Keratinocyte (primary cell): ENCODE measurements around the gene PRXL2A. TPM values are rescaled to one million over a fixed set of nuclear protein-coding genes. Genes with fewer than 3 reads are reported as not detected.

Experiments
- DNase-seq: peaks from one replicate; pipeline ENCODE4 v3.0.0-alpha.2; 2011; ENCODE audit warnings: low read depth, missing footprints, low spot score
- FAIRE-seq: peaks from 2 replicates; lab custom pipeline; 2011; peaks lifted over from hg19 to GRCh38; lab: Jason Lieb, UNC
- H2AFZ ChIP-seq: 2 replicates; pipeline ENCODE4 v1.6.0; 2012; ENCODE audit warnings: low read length, control low read depth, inconsistent platforms; ENCODE audit not compliant: control insufficient read depth
- H3K27ac ChIP-seq: 2 replicates; pipeline ENCODE4 v1.5.1; 2011; ENCODE audit warnings: low read length; ENCODE audit not compliant: control insufficient read depth, insufficient read depth
- H3K27me3 ChIP-seq: 3 replicates; pipeline ENCODE4 v1.6.0; 2011; ENCODE audit warnings: low read length; ENCODE audit not compliant: control insufficient read depth, insufficient read depth; ENCODE audit errors: extremely low read depth
- H3K36me3 ChIP-seq, 2 experiments: 2 replicates in 1 of 2; 3 replicates in 1 of 2; pipeline ENCODE4 v1.5.1; 2011; ENCODE audit warnings: low read length in 2 of 2, mild to moderate bottlenecking in 1 of 2; ENCODE audit not compliant: control insufficient read depth in 2 of 2, insufficient read depth in 2 of 2; ENCODE audit errors: extremely low read depth in 1 of 2
- H3K4me1 ChIP-seq: 3 replicates; pipeline ENCODE4 v1.5.1; 2011; ENCODE audit warnings: low read length; ENCODE audit not compliant: control insufficient read depth, insufficient read depth; ENCODE audit errors: extremely low read depth
- H3K4me2 ChIP-seq: 3 replicates; pipeline ENCODE4 v1.6.0; 2011; ENCODE audit warnings: low read depth, low read length; ENCODE audit not compliant: control insufficient read depth, insufficient read depth; ENCODE audit errors: extremely low read depth
- H3K4me3 ChIP-seq, 3 experiments: fragments of 200-600 bp in 1 of 3; sonication (generic) in 1 of 3; 2 replicates in 2 of 3; 3 replicates in 1 of 3; pipeline ENCODE4 v1.5.1; 2011 to 2016; ENCODE audit warnings: low read length in 3 of 3, mild to moderate bottlenecking in 3 of 3, control low read depth in 2 of 3, inconsistent platforms in 1 of 3, low read depth in 1 of 3, mixed read lengths in 1 of 3, mixed run types in 1 of 3, moderate library complexity in 1 of 3; ENCODE audit not compliant: control insufficient read depth in 2 of 3, insufficient read depth in 2 of 3; ENCODE audit errors: extremely low read depth in 1 of 3
- H3K79me2 ChIP-seq: 2 replicates; pipeline ENCODE4 v1.6.0; 2012; ENCODE audit warnings: low read length; ENCODE audit not compliant: control insufficient read depth, insufficient read depth
- H3K9ac ChIP-seq: 3 replicates; pipeline ENCODE4 v1.6.0; 2011; ENCODE audit warnings: low read length; ENCODE audit not compliant: control insufficient read depth, insufficient read depth; ENCODE audit errors: extremely low read depth
- H3K9me1 ChIP-seq: 3 replicates; pipeline ENCODE4 v1.6.0; 2011; ENCODE audit warnings: low read length; ENCODE audit not compliant: control insufficient read depth, insufficient read depth; ENCODE audit errors: extremely low read depth
- H3K9me3 ChIP-seq: 2 replicates; pipeline ENCODE4 v1.5.1; 2012; ENCODE audit warnings: low read depth, low read length; ENCODE audit not compliant: control insufficient read depth
- H4K20me1 ChIP-seq: 3 replicates; pipeline ENCODE4 v1.6.0; 2011; ENCODE audit warnings: low read length; ENCODE audit not compliant: control insufficient read depth, insufficient read depth; ENCODE audit errors: extremely low read depth
- CTCF ChIP-seq, 3 experiments: IDR thresholded peaks in 1 of 3; conservative IDR thresholded peaks in 1 of 3; optimal IDR thresholded peaks in 1 of 3; 2 replicates in 2 of 3; 3 replicates in 1 of 3; pipeline versions ENCODE3 to v1.5.1; 2011; ENCODE audit warnings: low read length in 3 of 3, mild to moderate bottlenecking in 3 of 3, moderate library complexity in 2 of 3, control low read depth in 1 of 3, inconsistent platforms in 1 of 3; ENCODE audit not compliant: insufficient read depth in 2 of 3; ENCODE audit errors: extremely low read depth in 1 of 3
- EZH2 ChIP-seq: IDR thresholded peaks from one replicate; pipeline ENCODE4 v1.6.1; 2012; ENCODE audit warnings: inconsistent platforms, mild to moderate bottlenecking, low read length, moderate library complexity
- dilution Hi-C: fragments of 300-500 bp; cut with MboI; formaldehyde crosslinking; loops from one replicate; pipeline ENCODE4 v1.7.0; 2020; ENCODE audit warnings: low sequenced_read_pairs; ENCODE audit not compliant: extremely low pct_ligation_motif_present
- polyA plus RNA-seq, 5 experiments: library from polyadenylated mRNA; depleted of rRNA in 3 of 5; stranded (reverse) in 3 of 5; stranded (forward) in 1 of 5; unstranded in 1 of 5; fragments of >200 nt; gene quantifications; 1 replicate in 1 of 5; 2 replicates in 3 of 5; 3 replicates in 1 of 5; pipeline versions ENCODE4 v1.2.1 to v1.2.3, GENCODE V29; 2011 to 2012; ENCODE audit warnings: missing spikeins in 2 of 5, low read depth in 1 of 5, low replicate concordance in 1 of 5

Gene PRXL2A
- polyA plus RNA-seq, 1 donor (not counting 4 experiments of a cell fraction or from before 2014, with no cell fraction given) = 71.6 TPM

- DNase-seq (no peak), FAIRE-seq (no peak)
- H3K27ac ChIP-seq = peak overlapping the region; percentile 79
- peak overlapping the region; percentile 93 for H3K9ac ChIP-seq
- H3K4me3 ChIP-seq = peak overlapping the region; percentile 81 to 90 (median 84)
- no peaks in the 10 kb centered on the region for H3K27me3 ChIP-seq
- peaks cover 8% of the 10 kb centered on the region for H4K20me1 ChIP-seq
- H3K9me3 ChIP-seq = peaks cover 2% of the 10 kb centered on the region
- dilution Hi-C loops = no loop called here
- no peak overlapping the region for H2AFZ ChIP-seq
- H3K79me2 ChIP-seq = peaks cover 64% of the 10 kb centered on the region
- TF ChIP-seq EZH2 (no peak), CTCF (optimal IDR thresholded peaks at IDR 0.05 in 1 of 3, IDR thresholded peaks at IDR 0.05 in 1 of 3, conservative IDR thresholded peaks at IDR 0.05 in 1 of 3; ENCODE audit: extremely low read depth in 1 of 3, insufficient read depth in 2 of 3, low read length in 3 of 3) (no peak)
- peaks cover 60% of the 10 kb centered on the region for H3K4me1 ChIP-seq
- H3K4me2 ChIP-seq = peak overlapping the region; percentile 98
- H3K36me3 ChIP-seq = peaks cover 0 to 2% of the 10 kb centered on the region in 2 experiments
- H3K9me1 ChIP-seq = no peaks in the 10 kb centered on the region
Observed at GRCh38 chr10:80455461-80456349, 47.4 kb downstream of the PRXL2A start.

GRCh38 chr10:80457554-80458262 lies 49.4 kb downstream of the PRXL2A start:
- Histone ChIP-seq H3K9me1 (peaks cover 6% of the 10 kb centered on the region), H3K27ac (peak overlapping the region; percentile 84), H3K27me3 (no peaks in the 10 kb centered on the region), H3K79me2 (peaks cover 84% of the 10 kb centered on the region), H3K36me3 (peaks cover 2% of the 10 kb centered on the region in 2 experiments), H3K9ac (peak overlapping the region; percentile 72), H3K4me1 (peaks cover 76% of the 10 kb centered on the region), H3K9me3 (no peaks in the 10 kb centered on the region), H3K4me3 (peak overlapping the region; percentile 12 to 47 (median 13)), H3K4me2 (peak overlapping the region; percentile 83), H2AFZ (no peak overlapping the region), H4K20me1 (peaks cover 19% of the 10 kb centered on the region)
- dilution Hi-C loops = no loop called here
- TF ChIP-seq EZH2 (no peak), CTCF (optimal IDR thresholded peaks at IDR 0.05 in 1 of 3, IDR thresholded peaks at IDR 0.05 in 1 of 3, conservative IDR thresholded peaks at IDR 0.05 in 1 of 3; ENCODE audit: extremely low read depth in 1 of 3, insufficient read depth in 2 of 3, low read length in 3 of 3) (peak; percentile 53 to 61 (median 57))
- FAIRE-seq = peak; percentile 32
- DNase-seq = no peak
